KMS-11 (cell line): Measurements from ENCODE around the gene ENOX1.

Source experiments
- H2AFZ ChIP-seq: fragments of 200-600 bp; sonication (generic); 2 replicates; pipeline ENCODE4 v1.6.1; 2016; ENCODE audit warnings: antibody characterized with exemption, mixed run types, low read depth
- H3K27ac ChIP-seq: fragments of 200-600 bp; sonication (generic); 2 replicates; pipeline ENCODE4 v1.6.1; 2016; ENCODE audit warnings: mild to moderate bottlenecking, mixed run types
- H3K27me3 ChIP-seq: fragments of 200-600 bp; sonication (generic); 2 replicates; pipeline ENCODE4 v1.6.1; 2017; ENCODE audit warnings: mild to moderate bottlenecking, low read depth, mixed run types, moderate library complexity; ENCODE audit not compliant: insufficient read depth
- H3K36me3 ChIP-seq: fragments of 200-600 bp; sonication (generic); 2 replicates; pipeline ENCODE4 v1.6.1; 2017; ENCODE audit warnings: mild to moderate bottlenecking, mixed run types; ENCODE audit not compliant: insufficient read depth
- H3K4me1 ChIP-seq: fragments of 200-600 bp; sonication (generic); 2 replicates; pipeline ENCODE4 v1.6.1; 2016; ENCODE audit warnings: mild to moderate bottlenecking, low read depth, mixed run types; ENCODE audit not compliant: poor library complexity, severe bottlenecking
- H3K4me2 ChIP-seq: fragments of 200-600 bp; sonication (generic); 2 replicates; pipeline ENCODE4 v1.7.0; 2016; ENCODE audit warnings: mild to moderate bottlenecking, mixed run types
- H3K4me3 ChIP-seq: fragments of 200-600 bp; sonication (generic); IDR thresholded peaks from 2 replicates; pipeline ENCODE4 v1.6.1; 2017; ENCODE audit warnings: low read depth, low read length, mixed read lengths; ENCODE audit not compliant: insufficient read depth
- H3K79me2 ChIP-seq: fragments of 200-600 bp; sonication (generic); 2 replicates; pipeline ENCODE4 v1.6.1; 2016; ENCODE audit warnings: low read depth, mixed run types; ENCODE audit not compliant: insufficient read depth
- H3K9ac ChIP-seq: fragments of 200-600 bp; sonication (generic); 2 replicates; pipeline ENCODE4 v1.6.1; 2016; ENCODE audit warnings: mild to moderate bottlenecking, mixed run types
- H4K20me1 ChIP-seq: fragments of 200-600 bp; sonication (generic); 2 replicates; pipeline ENCODE4 v1.6.1; 2016; ENCODE audit warnings: mild to moderate bottlenecking, mixed run types; ENCODE audit not compliant: insufficient read depth
- TF ChIP-seq, protein P1 (sequence below): fragments of 200-600 bp; sonication (generic); conservative IDR thresholded peaks from 2 replicates; pipeline ENCODE4 v1.6.1; 2017; ENCODE audit warnings: low read depth, mild to moderate bottlenecking, antibody characterized with exemption, low read length, moderate library complexity, mixed read lengths

Gene ENOX1

DNA sequence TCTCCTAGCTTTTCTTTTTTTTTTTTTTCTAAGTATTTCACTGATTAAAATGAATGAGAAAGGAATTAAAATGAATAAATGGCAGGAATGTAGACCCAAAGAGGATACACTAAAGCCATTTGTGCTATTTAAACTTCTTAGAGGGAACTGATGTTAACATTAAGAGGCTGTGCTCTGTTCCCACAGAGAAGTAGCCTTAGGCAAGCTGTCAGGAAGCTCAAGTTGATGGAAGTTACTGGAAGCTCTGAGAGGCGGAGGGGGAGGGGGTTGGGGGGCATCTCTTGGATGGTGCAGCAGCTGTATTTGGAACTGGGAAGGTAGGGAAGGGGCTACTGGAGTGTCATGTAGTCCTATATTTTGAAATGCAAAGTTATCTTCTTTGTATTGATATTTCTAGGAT lies 595.2 kb downstream of the ENOX1 start:
- Histone ChIP-seq H3K36me3 (no peaks in the 10 kb centered on the region), H4K20me1 (no peaks in the 10 kb centered on the region), H3K4me2 (no peak overlapping the region), H2AFZ (no peak overlapping the region), H3K4me1 (no peaks in the 10 kb centered on the region), H3K79me2 (no peaks in the 10 kb centered on the region), H3K9ac (no peak overlapping the region), H3K4me3 (no peak overlapping the region), H3K27me3 (no peaks in the 10 kb centered on the region), H3K27ac (no peak overlapping the region)
- TF ChIP-seq, protein P1, sequence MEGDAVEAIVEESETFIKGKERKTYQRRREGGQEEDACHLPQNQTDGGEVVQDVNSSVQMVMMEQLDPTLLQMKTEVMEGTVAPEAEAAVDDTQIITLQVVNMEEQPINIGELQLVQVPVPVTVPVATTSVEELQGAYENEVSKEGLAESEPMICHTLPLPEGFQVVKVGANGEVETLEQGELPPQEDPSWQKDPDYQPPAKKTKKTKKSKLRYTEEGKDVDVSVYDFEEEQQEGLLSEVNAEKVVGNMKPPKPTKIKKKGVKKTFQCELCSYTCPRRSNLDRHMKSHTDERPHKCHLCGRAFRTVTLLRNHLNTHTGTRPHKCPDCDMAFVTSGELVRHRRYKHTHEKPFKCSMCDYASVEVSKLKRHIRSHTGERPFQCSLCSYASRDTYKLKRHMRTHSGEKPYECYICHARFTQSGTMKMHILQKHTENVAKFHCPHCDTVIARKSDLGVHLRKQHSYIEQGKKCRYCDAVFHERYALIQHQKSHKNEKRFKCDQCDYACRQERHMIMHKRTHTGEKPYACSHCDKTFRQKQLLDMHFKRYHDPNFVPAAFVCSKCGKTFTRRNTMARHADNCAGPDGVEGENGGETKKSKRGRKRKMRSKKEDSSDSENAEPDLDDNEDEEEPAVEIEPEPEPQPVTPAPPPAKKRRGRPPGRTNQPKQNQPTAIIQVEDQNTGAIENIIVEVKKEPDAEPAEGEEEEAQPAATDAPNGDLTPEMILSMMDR: no peak

GRCh38 chr13:43185226-43185625 lies 601.5 kb downstream of the ENOX1 start:
- TF ChIP-seq, protein P1: no peak
- H3K4me3 ChIP-seq: no peak overlapping the region
- H2AFZ ChIP-seq: no peak overlapping the region
- no peak overlapping the region for H3K27ac ChIP-seq
- no peaks in the 10 kb centered on the region for H3K79me2 ChIP-seq
- no peaks in the 10 kb centered on the region for H3K27me3 ChIP-seq
- H3K9ac ChIP-seq: no peak overlapping the region
- no peaks in the 10 kb centered on the region for H3K36me3 ChIP-seq
- H3K4me1 ChIP-seq: no peaks in the 10 kb centered on the region
- no peaks in the 10 kb centered on the region for H4K20me1 ChIP-seq
- no peak overlapping the region for H3K4me2 ChIP-seq

GRCh38 chr13:43180837-43181236 lies 605.9 kb downstream of the ENOX1 start:
- no peaks in the 10 kb centered on the region for H4K20me1 ChIP-seq
- no peak overlapping the region for H3K27ac ChIP-seq
- no peak overlapping the region for H2AFZ ChIP-seq
- H3K27me3 ChIP-seq: no peaks in the 10 kb centered on the region
- H3K4me3 ChIP-seq: no peak overlapping the region
- H3K9ac ChIP-seq: no peak overlapping the region
- no peaks in the 10 kb centered on the region for H3K79me2 ChIP-seq
- H3K4me2 ChIP-seq: no peak overlapping the region
- TF ChIP-seq, protein P1: no peak
- H3K4me1 ChIP-seq: no peaks in the 10 kb centered on the region
- H3K36me3 ChIP-seq: no peaks in the 10 kb centered on the region

DNA sequence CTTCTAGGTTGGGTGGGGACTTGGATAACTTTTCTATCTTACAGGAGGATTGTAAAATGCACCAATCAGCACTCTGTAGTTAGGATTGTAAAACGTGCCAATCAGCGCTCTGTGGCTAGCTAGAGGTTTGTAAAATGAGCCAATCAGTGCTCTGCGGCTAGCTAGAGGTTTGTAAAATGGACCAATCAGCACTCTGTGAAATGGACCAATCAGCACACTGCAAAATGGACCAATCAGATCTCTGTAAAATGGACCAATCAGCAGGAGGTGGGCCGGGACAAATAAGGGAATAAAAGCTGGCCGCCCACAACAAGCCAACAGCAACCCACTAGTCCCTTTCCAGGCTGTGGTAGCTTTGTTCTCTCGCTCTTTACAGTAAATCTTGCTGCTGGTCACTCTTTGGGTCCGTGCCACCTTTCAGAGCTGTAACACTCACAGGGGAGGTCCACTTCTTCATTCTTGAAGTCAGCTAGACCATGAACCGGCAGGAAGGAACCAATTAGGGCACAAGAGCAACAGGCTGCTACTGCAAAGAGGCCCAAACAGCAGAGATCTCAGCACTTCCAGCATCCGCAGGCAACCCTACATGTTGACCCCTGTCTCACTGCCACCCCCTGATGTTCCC lies 606.6 kb downstream of the ENOX1 start:
- Histone ChIP-seq H3K4me1 (no peaks in the 10 kb centered on the region), H3K79me2 (no peaks in the 10 kb centered on the region), H3K27ac (no peak overlapping the region), H4K20me1 (no peaks in the 10 kb centered on the region), H2AFZ (no peak overlapping the region), H3K4me2 (no peak overlapping the region), H3K4me3 (no peak overlapping the region), H3K27me3 (no peaks in the 10 kb centered on the region), H3K36me3 (no peaks in the 10 kb centered on the region), H3K9ac (no peak overlapping the region)
- TF ChIP-seq, protein P1: no peak
